Measurements from ENCODE around the gene SLC45A1.

Gene SLC45A1

DNA sequence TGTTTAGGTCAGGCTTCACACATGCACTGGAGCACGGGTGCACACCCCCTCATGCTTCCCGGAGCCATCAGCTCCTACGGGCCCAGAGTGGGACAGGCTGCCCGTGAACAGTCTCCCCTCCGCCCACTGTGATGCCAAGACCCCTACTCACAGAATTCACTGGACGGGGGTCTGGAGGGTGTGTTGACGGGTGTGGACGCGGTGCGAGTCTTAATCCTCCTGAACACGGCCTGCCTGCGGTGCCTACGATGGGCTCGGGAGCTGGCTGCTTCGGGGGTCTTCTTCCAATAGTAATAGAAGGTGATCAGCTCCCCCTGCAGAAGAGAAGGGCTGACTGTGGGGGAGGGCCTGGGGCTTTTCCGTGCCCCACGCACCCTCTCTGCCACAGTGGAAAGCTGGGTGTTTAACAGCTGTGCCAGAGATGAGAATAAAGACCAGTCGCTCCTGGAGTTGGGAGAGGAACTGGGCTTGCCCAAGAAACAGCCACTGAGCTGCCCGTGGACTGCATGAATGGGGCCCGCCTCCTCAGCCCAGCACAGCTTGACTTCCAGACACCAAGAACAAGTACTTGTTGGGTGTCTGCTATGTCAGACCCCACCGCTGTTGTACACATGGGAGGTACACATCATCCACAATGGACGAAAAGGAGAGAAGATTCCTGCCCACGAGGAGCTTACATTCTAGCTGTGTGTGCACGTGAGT, 47.9 kb downstream of the SLC45A1 start (continued):
- TF ChIP-seq ZBTB20 (tag by site-specific recombination; IDR thresholded peaks at IDR 0.05) (no peak), ZBTB8A (tag by site-specific recombination; IDR thresholded peaks at IDR 0.05) (no peak), ZEB2 (tag by site-specific recombination; IDR thresholded peaks at IDR 0.05) (no peak), ZSCAN23 (tag by site-specific recombination; IDR thresholded peaks at IDR 0.05) (no peak)
- TF ChIP-seq, protein P1, sequence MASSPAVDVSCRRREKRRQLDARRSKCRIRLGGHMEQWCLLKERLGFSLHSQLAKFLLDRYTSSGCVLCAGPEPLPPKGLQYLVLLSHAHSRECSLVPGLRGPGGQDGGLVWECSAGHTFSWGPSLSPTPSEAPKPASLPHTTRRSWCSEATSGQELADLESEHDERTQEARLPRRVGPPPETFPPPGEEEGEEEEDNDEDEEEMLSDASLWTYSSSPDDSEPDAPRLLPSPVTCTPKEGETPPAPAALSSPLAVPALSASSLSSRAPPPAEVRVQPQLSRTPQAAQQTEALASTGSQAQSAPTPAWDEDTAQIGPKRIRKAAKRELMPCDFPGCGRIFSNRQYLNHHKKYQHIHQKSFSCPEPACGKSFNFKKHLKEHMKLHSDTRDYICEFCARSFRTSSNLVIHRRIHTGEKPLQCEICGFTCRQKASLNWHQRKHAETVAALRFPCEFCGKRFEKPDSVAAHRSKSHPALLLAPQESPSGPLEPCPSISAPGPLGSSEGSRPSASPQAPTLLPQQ (tag by site-specific recombination; IDR thresholded peaks at IDR 0.05): no peak

DNA sequence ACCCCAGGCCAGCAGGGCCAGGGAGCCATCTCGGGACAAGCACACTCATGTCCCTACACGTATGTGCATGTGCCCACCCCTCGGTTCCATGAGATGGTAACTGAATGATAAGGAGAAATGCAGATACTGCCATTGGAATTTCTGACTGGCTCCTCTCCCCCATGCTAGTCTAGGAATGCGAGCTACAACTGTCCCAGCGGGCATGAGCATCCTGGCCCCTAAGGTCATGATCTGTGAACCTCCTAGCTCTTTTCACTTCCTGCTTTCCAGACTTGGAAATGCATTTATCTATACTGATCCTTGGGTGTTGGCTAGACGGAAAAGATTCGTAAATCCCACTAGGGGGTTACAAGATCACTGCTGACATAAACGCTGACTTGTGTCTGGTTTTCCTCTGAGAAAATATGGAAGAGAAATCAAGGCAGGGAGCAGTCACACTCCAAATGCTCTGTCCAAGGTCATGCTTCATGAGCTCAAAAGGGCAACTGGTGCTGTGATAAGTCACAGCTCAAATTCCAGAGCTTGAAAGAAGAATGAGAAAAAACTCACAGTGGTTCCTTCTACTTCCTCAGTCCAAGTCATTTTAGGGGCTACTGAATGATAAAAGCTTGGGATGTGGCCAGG, 49.8 kb downstream of the SLC45A1 start:
- H3K36me3 ChIP-seq (ENCODE audit: control insufficient read depth in 2 of 2, insufficient read depth in 1 of 2, low read length in 2 of 2): peaks cover 0 to 38% of the 10 kb centered on the region in 2 experiments; a peak in 1 of 3 replicates
- ChIA-PET POLR2A (no interaction called here), CTCF (interaction anchor here (1.2 to 1.8 kb wide), 3 partner anchors 14 to 18 kb away, joined by 3 to 8 read pairs (median 5); no protein-coding TSS in a partner anchor)
- H3K4me3 ChIP-seq (ENCODE audit: low read depth, low read length): no peak overlapping the region
- TF ChIP-seq KLF9 (tag by site-specific recombination; IDR thresholded peaks at IDR 0.05; ENCODE audit: low read depth) (no peak), KLF16 (tag by site-specific recombination; IDR thresholded peaks at IDR 0.05) (no peak), ZFP3 (tag by site-specific recombination; IDR thresholded peaks at IDR 0.05; ENCODE audit: low read depth) (no peak), EGR2 (tag by site-specific recombination; IDR thresholded peaks at IDR 0.05; ENCODE audit: low read depth) (no peak), ZFHX2 (tag by site-specific recombination; conservative IDR thresholded peaks at IDR 0.05) (no peak), ZNF302 (tag by site-specific recombination; IDR thresholded peaks at IDR 0.05; ENCODE audit: low read depth) (no peak), ZNF747 (tag by site-specific recombination; IDR thresholded peaks at IDR 0.05) (no peak), ZSCAN30 (tag by site-specific recombination; IDR thresholded peaks at IDR 0.05) (no peak), ZNF112 (tag by site-specific recombination; IDR thresholded peaks at IDR 0.05) (no peak), ZNF785 (tag by site-specific recombination; IDR thresholded peaks at IDR 0.05) (no peak)
- TF ChIP-seq, protein P2, sequence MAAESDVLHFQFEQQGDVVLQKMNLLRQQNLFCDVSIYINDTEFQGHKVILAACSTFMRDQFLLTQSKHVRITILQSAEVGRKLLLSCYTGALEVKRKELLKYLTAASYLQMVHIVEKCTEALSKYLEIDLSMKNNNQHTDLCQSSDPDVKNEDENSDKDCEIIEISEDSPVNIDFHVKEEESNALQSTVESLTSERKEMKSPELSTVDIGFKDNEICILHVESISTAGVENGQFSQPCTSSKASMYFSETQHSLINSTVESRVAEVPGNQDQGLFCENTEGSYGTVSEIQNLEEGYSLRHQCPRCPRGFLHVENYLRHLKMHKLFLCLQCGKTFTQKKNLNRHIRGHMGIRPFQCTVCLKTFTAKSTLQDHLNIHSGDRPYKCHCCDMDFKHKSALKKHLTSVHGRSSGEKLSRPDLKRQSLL (tag by site-specific recombination; IDR thresholded peaks at IDR 0.05): no peak
- TF ChIP-seq, protein P3, sequence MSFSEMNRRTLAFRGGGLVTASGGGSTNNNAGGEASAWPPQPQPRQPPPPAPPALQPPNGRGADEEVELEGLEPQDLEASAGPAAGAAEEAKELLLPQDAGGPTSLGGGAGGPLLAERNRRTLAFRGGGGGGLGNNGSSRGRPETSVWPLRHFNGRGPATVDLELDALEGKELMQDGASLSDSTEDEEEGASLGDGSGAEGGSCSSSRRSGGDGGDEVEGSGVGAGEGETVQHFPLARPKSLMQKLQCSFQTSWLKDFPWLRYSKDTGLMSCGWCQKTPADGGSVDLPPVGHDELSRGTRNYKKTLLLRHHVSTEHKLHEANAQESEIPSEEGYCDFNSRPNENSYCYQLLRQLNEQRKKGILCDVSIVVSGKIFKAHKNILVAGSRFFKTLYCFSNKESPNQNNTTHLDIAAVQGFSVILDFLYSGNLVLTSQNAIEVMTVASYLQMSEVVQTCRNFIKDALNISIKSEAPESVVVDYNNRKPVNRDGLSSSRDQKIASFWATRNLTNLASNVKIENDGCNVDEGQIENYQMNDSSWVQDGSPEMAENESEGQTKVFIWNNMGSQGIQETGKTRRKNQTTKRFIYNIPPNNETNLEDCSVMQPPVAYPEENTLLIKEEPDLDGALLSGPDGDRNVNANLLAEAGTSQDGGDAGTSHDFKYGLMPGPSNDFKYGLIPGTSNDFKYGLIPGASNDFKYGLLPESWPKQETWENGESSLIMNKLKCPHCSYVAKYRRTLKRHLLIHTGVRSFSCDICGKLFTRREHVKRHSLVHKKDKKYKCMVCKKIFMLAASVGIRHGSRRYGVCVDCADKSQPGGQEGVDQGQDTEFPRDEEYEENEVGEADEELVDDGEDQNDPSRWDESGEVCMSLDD (tag by site-specific recombination; IDR thresholded peaks at IDR 0.05): no peak
- TF ChIP-seq, protein P4, sequence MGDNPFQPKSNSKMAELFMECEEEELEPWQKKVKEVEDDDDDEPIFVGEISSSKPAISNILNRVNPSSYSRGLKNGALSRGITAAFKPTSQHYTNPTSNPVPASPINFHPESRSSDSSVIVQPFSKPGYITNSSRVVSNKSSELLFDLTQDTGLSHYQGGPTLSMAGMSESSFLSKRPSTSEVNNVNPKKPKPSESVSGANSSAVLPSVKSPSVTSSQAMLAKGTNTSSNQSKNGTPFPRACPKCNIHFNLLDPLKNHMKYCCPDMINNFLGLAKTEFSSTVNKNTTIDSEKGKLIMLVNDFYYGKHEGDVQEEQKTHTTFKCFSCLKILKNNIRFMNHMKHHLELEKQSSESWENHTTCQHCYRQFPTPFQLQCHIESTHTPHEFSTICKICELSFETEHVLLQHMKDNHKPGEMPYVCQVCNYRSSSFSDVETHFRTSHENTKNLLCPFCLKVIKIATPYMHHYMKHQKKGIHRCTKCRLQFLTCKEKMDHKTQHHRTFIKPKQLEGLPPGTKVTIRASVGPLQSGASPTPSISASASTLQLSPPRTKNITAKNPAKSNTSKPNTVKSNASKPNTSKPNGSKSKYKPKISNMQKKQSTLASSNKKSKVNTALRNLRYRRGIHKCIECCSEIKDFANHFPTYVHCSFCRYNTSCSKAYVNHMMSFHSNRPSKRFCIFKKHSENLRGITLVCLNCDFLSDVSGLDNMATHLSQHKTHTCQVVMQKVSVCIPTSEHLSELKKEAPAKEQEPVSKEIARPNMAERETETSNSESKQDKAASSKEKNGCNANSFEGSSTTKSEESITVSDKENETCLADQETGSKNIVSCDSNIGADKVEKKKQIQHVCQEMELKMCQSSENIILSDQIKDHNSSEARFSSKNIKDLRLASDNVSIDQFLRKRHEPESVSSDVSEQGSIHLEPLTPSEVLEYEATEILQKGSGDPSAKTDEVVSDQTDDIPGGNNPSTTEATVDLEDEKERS (tag by site-specific recombination; IDR thresholded peaks at IDR 0.05): no peak
- H3K4me1 ChIP-seq (ENCODE audit: control insufficient read depth, insufficient read depth, low read length): peaks cover 7% of the 10 kb centered on the region
- no peaks in the 10 kb centered on the region for H3K9me3 ChIP-seq (ENCODE audit: control insufficient read depth, insufficient read depth, low read depth, low read length)
- no peak overlapping the region for H3K27ac ChIP-seq (ENCODE audit: extremely low read depth, low read depth, low read length)

Data from HEK293 (cell line).